GM21423 (cell line): ENCODE measurements around the gene RXRG.
"Not testable (repeated sequence)": the region's sequence is repeated elsewhere in the genome, so short reads cannot be mapped to it uniquely, and the experiment has no call there.

Experiments
- ATAC-seq: cut with Tn5 transposase; IDR thresholded peaks from one replicate; pipeline ENCODE4 v1.9.1; 2021; ENCODE audit warnings: mild to moderate bottlenecking, moderate library complexity; ENCODE audit not compliant: unreplicated experiment

RXRG gene

GRCh38 chr1:165444897-165445370 lies at the start of gene RXRG:
TSS of gene RXRG (minus strand) at chr1:165445126. CDS start at chr1:165444893, 233 bp downstream.
- no peak for ATAC-seq

- no peak for ATAC-seq
Observed at GRCh38 chr1:165492845-165493373, 48.0 kb upstream of the RXRG start.

GRCh38 chr1:165490175-165490574 lies 45.2 kb upstream of the RXRG start:
- ATAC-seq, result no peak

- ATAC-seq, result no peak
Observed at GRCh38 chr1:165487921-165488320, 43.0 kb upstream of the RXRG start.

- no peak for ATAC-seq
Observed at GRCh38 chr1:165486663-165487062, 41.7 kb upstream of the RXRG start.

- ATAC-seq, result no peak
Observed at GRCh38 chr1:165485716-165486115, 40.8 kb upstream of the RXRG start.

GRCh38 chr1:165484532-165484931 lies 39.6 kb upstream of the RXRG start:
- ATAC-seq, result no peak

- no peak for ATAC-seq
Observed at GRCh38 chr1:165483412-165483811, 38.5 kb upstream of the RXRG start.

- ATAC-seq, result no peak
Observed at GRCh38 chr1:165481820-165482532, 37.0 kb upstream of the RXRG start.

GRCh38 chr1:165476776-165477175 lies 31.9 kb upstream of the RXRG start:
- no peak for ATAC-seq

GRCh38 chr1:165474196-165474595 lies 29.3 kb upstream of the RXRG start:
- no peak for ATAC-seq

GRCh38 chr1:165473081-165473480 lies 28.2 kb upstream of the RXRG start:
- no peak for ATAC-seq

- ATAC-seq, result no peak
Observed at GRCh38 chr1:165468726-165469249, 23.9 kb upstream of the RXRG start.

- ATAC-seq, result no peak
Observed at GRCh38 chr1:165468253-165468652, 23.3 kb upstream of the RXRG start.

GRCh38 chr1:165467706-165468105 lies 22.8 kb upstream of the RXRG start:
- no peak for ATAC-seq

- ATAC-seq, result no peak
Observed at GRCh38 chr1:165463978-165464377, 19.1 kb upstream of the RXRG start.

GRCh38 chr1:165459683-165460082 lies 14.8 kb upstream of the RXRG start:
- ATAC-seq, result not testable (repeated sequence)

- no peak for ATAC-seq
Observed at GRCh38 chr1:165456861-165457260, 11.9 kb upstream of the RXRG start.

GRCh38 chr1:165456114-165456513 lies 11.2 kb upstream of the RXRG start:
- no peak for ATAC-seq

- ATAC-seq, result no peak
Observed at GRCh38 chr1:165455111-165455510, 10.2 kb upstream of the RXRG start.

GRCh38 chr1:165454091-165454610 lies 9.2 kb upstream of the RXRG start:
- ATAC-seq, result no peak
